Measurements from ENCODE around the gene FAM50A. TPM values are rescaled to one million over a fixed set of nuclear protein-coding genes. Genes with fewer than 3 reads are reported as not detected.
A peak's percentile ranks its signal among the peaks of the same experiment; 100 is the strongest.

The FAM50A gene
- total RNA-seq, 4 donors from 2014 or later = 39.9 to 130 (median 52.0) TPM

GRCh38 chrX:154401918-154402621 is 41.9 kb upstream of the FAM50A start:
- Histone ChIP-seq H3K27me3 (no peaks in the 10 kb centered on the region), H3K4me1 (peaks cover 0 to 16% (median 8%) of the 10 kb centered on the region in 4 donors), H3K9me3 (no peaks in the 10 kb centered on the region), H3K36me3 (peaks cover 0 to 10% (median 0%) of the 10 kb centered on the region in 4 donors), H3K27ac (peak overlapping the region in 1 of 4 donors; percentile 97), H3K4me3 (no peak overlapping the region)
- in situ Hi-C loops (cut with MboI; ENCODE audit: low pct_ligation_motif_present in 1 of 4, low pct_unique_long_range_greater_than_20kb in 1 of 4, low sequenced_read_pairs in 3 of 4) (loop anchor here in 3 of 4 donors (25.0 kb wide), 1 partner anchor 135 kb away; the partner anchor contains the start of genes G6PD (in 3 of the 3) and IKBKG (in 3 of the 3)), intact Hi-C loops (cut with DNase I; ENCODE audit: low total_unique reads) (no loop called here)
- no peak for TF ChIP-seq CTCF (IDR thresholded peaks at IDR 0.05)
- no peak for TF ChIP-seq EP300 (IDR thresholded peaks at IDR 0.05; ENCODE audit: low read depth)
- TF ChIP-seq POLR2A (IDR thresholded peaks at IDR 0.05) = no peak
- TF ChIP-seq POLR2AphosphoS5 (IDR thresholded peaks at IDR 0.05) = no peak
- no peak for DNase-seq
- WGBS, 2 donors (ENCODE audit: low coverage in 1 of 2) = 74% methylated on average over 6 of the region's 6 CpGs; no CpG with 5 or more reads in 1 of the 2 donors

DNA sequence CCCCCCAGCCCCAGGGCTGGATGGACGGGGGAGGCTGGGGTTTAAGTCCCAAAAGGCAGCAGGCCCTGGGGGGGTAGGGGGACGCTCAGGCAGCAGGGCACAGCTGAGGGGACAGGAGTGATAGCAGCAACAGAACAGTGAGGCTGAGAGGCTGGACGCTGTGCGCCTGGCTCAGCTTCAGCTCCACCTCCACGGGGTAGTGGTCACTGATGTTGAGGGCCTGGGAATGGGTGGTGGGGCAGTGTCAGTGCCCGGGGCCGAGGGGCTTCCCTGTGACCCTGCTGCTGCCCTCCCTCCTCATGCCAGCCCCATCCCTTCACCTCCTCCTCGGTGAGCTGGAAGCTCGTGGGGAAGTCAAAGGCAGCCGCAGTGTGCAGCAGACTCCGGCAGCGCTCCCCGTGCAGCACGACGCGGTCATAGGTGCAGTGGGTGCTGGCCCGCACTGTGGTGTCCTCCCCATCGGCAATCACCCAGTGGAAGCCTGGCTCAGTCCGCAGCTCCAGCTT is 41.3 kb upstream of the FAM50A start:
- in situ Hi-C loops (cut with MboI; ENCODE audit: low pct_ligation_motif_present in 1 of 4, low pct_unique_long_range_greater_than_20kb in 1 of 4, low sequenced_read_pairs in 3 of 4) = loop anchor here in 3 of 4 donors (25.0 kb wide), 1 partner anchor 135 kb away; the partner anchor contains the start of genes G6PD (in 3 of the 3) and IKBKG (in 3 of the 3)
- intact Hi-C loops (cut with DNase I; ENCODE audit: low total_unique reads) = no loop called here
- Histone ChIP-seq H3K36me3 (peaks cover 0 to 10% (median 0%) of the 10 kb centered on the region in 4 donors), H3K4me1 (peaks cover 0 to 14% (median 8%) of the 10 kb centered on the region in 4 donors), H3K9me3 (no peaks in the 10 kb centered on the region), H3K27ac (no peak overlapping the region), H3K27me3 (no peaks in the 10 kb centered on the region), H3K4me3 (no peak overlapping the region)
- WGBS, 2 donors (ENCODE audit: low coverage in 1 of 2) = 79% methylated on average over 11 of the region's 19 CpGs; no CpG with 5 or more reads in 1 of the 2 donors
- no peak for TF ChIP-seq POLR2A (IDR thresholded peaks at IDR 0.05)
- no peak for DNase-seq

GRCh38 chrX:154403192-154403591 is 40.7 kb upstream of the FAM50A start:
- intact Hi-C loops (cut with DNase I; ENCODE audit: low total_unique reads) (no loop called here), in situ Hi-C loops (cut with MboI; ENCODE audit: low pct_ligation_motif_present in 1 of 4, low pct_unique_long_range_greater_than_20kb in 1 of 4, low sequenced_read_pairs in 3 of 4) (loop anchor here in 3 of 4 donors (25.0 kb wide), 1 partner anchor 134 kb away; the partner anchor contains the start of genes G6PD (in 3 of the 3) and IKBKG (in 3 of the 3))
- 88% methylated on average over 10 of the region's 10 CpGs; no CpG with 5 or more reads in 1 of the 2 donors for WGBS, 2 donors (ENCODE audit: low coverage in 1 of 2)

DNA sequence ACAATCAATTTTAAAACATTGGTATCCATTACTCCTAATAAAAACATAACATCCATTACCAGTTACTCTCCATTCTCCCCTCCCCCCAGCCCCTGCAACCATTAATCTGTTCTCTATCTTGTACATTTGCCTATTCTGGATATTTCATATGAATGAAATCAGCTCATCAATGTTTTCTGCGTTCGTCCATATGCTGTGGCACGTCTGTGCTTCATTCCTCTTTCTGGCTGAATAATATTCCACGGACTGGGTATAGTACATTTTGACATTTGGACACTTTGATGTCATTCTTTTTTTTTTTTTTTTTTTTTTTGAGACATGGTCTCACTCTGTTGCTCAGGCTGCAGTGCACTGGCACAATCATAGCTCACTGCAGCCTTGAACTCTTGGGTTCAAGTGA is 40.1 kb upstream of the FAM50A start:
- WGBS, 2 donors (ENCODE audit: low coverage in 1 of 2) = 88% methylated on average over 4 of the region's 4 CpGs; no CpG with 5 or more reads in 1 of the 2 donors
- Histone ChIP-seq H3K36me3 (peaks cover 0 to 10% (median 0%) of the 10 kb centered on the region in 4 donors), H3K4me3 (no peak overlapping the region), H3K27ac (no peak overlapping the region), H3K9me3 (no peaks in the 10 kb centered on the region), H3K27me3 (no peaks in the 10 kb centered on the region), H3K4me1 (peaks cover 0 to 16% (median 8%) of the 10 kb centered on the region in 4 donors)
- intact Hi-C loops (cut with DNase I; ENCODE audit: low total_unique reads) (no loop called here), in situ Hi-C loops (cut with MboI; ENCODE audit: low pct_ligation_motif_present in 1 of 4, low pct_unique_long_range_greater_than_20kb in 1 of 4, low sequenced_read_pairs in 3 of 4) (loop anchor here in 3 of 4 donors (25.0 kb wide), 1 partner anchor 133 kb away; the partner anchor contains the start of genes G6PD (in 3 of the 3) and IKBKG (in 3 of the 3))
- DNase-seq = no peak
- TF ChIP-seq EP300 (IDR thresholded peaks at IDR 0.05; ENCODE audit: low read depth) = no peak
- TF ChIP-seq CTCF (IDR thresholded peaks at IDR 0.05) = no peak
- no peak for TF ChIP-seq POLR2AphosphoS5 (IDR thresholded peaks at IDR 0.05)
- TF ChIP-seq POLR2A (IDR thresholded peaks at IDR 0.05) = no peak

More at GRCh38 chrX:154403192-154403591, 40.7 kb upstream of the FAM50A start:
- H3K9me3 ChIP-seq = no peaks in the 10 kb centered on the region
- H3K27me3 ChIP-seq = no peaks in the 10 kb centered on the region
- no peak overlapping the region for H3K27ac ChIP-seq
- no peak overlapping the region for H3K4me3 ChIP-seq
- TF ChIP-seq CTCF (IDR thresholded peaks at IDR 0.05) = no peak
- TF ChIP-seq POLR2AphosphoS5 (IDR thresholded peaks at IDR 0.05) = no peak
- TF ChIP-seq EP300 (IDR thresholded peaks at IDR 0.05; ENCODE audit: low read depth) = no peak
- no peak for TF ChIP-seq POLR2A (IDR thresholded peaks at IDR 0.05)
- H3K36me3 ChIP-seq = peaks cover 0 to 10% (median 0%) of the 10 kb centered on the region in 4 donors
- peaks cover 0 to 14% (median 8%) of the 10 kb centered on the region in 4 donors for H3K4me1 ChIP-seq
- no peak for DNase-seq
